ENCODE measurements around the gene S100PBP. TPM values are rescaled to one million over a fixed set of nuclear protein-coding genes. Genes with fewer than 3 reads are reported as not detected.

The S100PBP gene
- total and polyA plus RNA-seq, 2 donors (not counting 3 experiments of a cell fraction or from before 2014, with no cell fraction given) = 15.4 to 38.6 TPM

- no peaks in the 10 kb centered on the region for H3K27me3 ChIP-seq (ENCODE audit: control insufficient read depth in 2 of 2, insufficient read depth in 2 of 2, low read length in 2 of 2)
- FAIRE-seq (no peak), DNase-seq (ENCODE audit: low read depth, low spot score) (no peak)
- dilution Hi-C loops (cut with MboI; ENCODE audit: extremely low pct_ligation_motif_present, low sequenced_read_pairs) = no loop called here
- no peak overlapping the region for H2AFZ ChIP-seq (ENCODE audit: low read depth, low read length)
- H3K9ac ChIP-seq (replicated peaks; ENCODE audit: extremely low read depth, insufficient read depth, low read length) = no peak overlapping the region
- peaks cover 11 to 14% of the 10 kb centered on the region in 2 experiments for H3K36me3 ChIP-seq (ENCODE audit: control insufficient read depth in 2 of 2, extremely low read depth in 1 of 2, insufficient read depth in 2 of 2, low read length in 2 of 2)
- TF ChIP-seq FOS (IDR thresholded peaks at IDR 0.05; ENCODE audit: borderline replicate concordance, insufficient read depth, low read length) (no peak), EZH2 (IDR thresholded peaks at IDR 0.05; ENCODE audit: borderline replicate concordance, low read depth, low read length, severe bottlenecking) (no peak), CTCF (IDR thresholded peaks at IDR 0.05; ENCODE audit: extremely low read depth in 1 of 2, insufficient read depth in 1 of 2, low read depth in 1 of 2, low read length in 2 of 2) (no peak), MYC (IDR thresholded peaks at IDR 0.05; ENCODE audit: low read depth, low read length) (no peak), GATA2 (IDR thresholded peaks at IDR 0.05; ENCODE audit: insufficient read depth, insufficient read length, low read depth, low read length) (no peak), POLR2AphosphoS5 (IDR thresholded peaks at IDR 0.05; ENCODE audit: insufficient read depth, low read depth, low read length) (no peak), MAX (IDR thresholded peaks at IDR 0.05; ENCODE audit: insufficient read depth, insufficient read length) (no peak), JUN (IDR thresholded peaks at IDR 0.05; ENCODE audit: borderline replicate concordance, insufficient read depth, insufficient read length, low read depth) (no peak), POLR2A (IDR thresholded peaks at IDR 0.05; ENCODE audit: low read depth, low read length) (no peak)
- no TSS peak for BruUV-seq (replicated peaks)
- peaks cover 18% of the 10 kb centered on the region for H3K4me1 ChIP-seq (ENCODE audit: control insufficient read depth, extremely low read depth, insufficient read depth, low read length)
- no peak overlapping the region for H3K4me2 ChIP-seq (ENCODE audit: insufficient read depth, low read length)
- CTCF ChIA-PET = interaction anchor here (1.5 kb wide), 1 partner anchor 302 kb away, joined by 4 read pairs; no protein-coding TSS in a partner anchor
- POLR2A ChIA-PET = no interaction called here
- intact Hi-C loops (cut with micrococcal nuclease) = no loop called here
- no peaks in the 10 kb centered on the region for H3K9me3 ChIP-seq (replicated peaks; ENCODE audit: control insufficient read depth, insufficient read depth, low read length)
- no peaks in the 10 kb centered on the region for H3K79me2 ChIP-seq (ENCODE audit: control insufficient read depth, insufficient read depth, low read length)
- H4K20me1 ChIP-seq (replicated peaks; ENCODE audit: control insufficient read depth, extremely low read depth, insufficient read depth, low read length) = no peaks in the 10 kb centered on the region
- no peak overlapping the region for H3K4me3 ChIP-seq (replicated peaks in 1 of 3; ENCODE audit: insufficient read depth in 1 of 3, low read depth in 1 of 3, low read length in 3 of 3)
- H3K27ac ChIP-seq (ENCODE audit: insufficient read depth, low read depth, low read length) = no peak overlapping the region
- no peaks in the 10 kb centered on the region for H3K9me1 ChIP-seq (replicated peaks; ENCODE audit: control insufficient read depth, extremely low read depth, insufficient read depth, low read length)
Observed at GRCh38 chr1:32784817-32785216, 32.6 kb upstream of the S100PBP start.
